Suprapubic skin (tissue), 3 donors: ENCODE measurements around the gene OR5M11.
"Not testable (repeated sequence)": the region's sequence is repeated elsewhere in the genome, so short reads cannot be mapped to it uniquely, and the experiment has no call there.

Experiments
- POLR2A ChIP-seq, 2 donors: fragments of 450-650 bp; IDR thresholded peaks; one replicate each; pipeline ENCODE4 v1.6.1; 2017; ENCODE audit warnings: antibody characterized with exemption in 2 of 2, mild to moderate bottlenecking in 2 of 2, moderate library complexity in 2 of 2
- TF ChIP-seq, protein P1 (sequence below), 2 donors: fragments of 200-600 bp in 1 of 2; fragments of 450-650 bp in 1 of 2; sonication (generic) in 1 of 2; IDR thresholded peaks; one replicate each; pipeline ENCODE4 v1.5.1; 2016 to 2019; ENCODE audit warnings: antibody characterized with exemption in 2 of 2, mild to moderate bottlenecking in 1 of 2, moderate library complexity in 1 of 2

DNA sequence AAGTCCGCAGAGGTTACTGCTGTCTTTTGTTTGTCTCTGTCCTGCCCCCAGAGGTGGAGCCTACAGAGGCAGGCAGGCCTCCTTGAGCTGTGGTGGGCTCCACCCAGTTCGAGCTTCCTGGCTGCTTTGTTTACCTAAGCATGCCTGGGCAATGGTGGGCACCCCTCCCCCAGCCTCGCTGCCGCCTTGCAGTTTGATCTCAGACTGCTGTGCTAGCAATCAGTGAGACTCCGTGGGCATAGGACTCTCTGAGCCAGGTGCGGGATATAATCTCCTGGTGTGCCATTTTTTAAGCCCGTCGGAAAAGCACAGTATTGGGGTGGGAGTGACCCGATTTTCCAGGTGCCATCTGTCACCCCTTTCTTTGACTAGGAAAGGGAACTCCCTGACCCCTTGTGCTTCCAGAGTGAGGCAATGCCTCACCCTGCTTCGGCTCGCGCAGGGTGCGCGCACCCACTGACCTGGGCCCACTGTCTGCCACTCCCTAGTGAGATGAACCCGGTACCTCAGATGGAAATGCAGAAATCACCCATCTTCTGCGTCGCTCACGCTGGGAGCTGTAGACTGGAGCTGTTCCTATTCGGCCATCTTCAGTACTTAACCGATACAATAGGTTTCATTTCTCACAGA, 49.1 kb upstream of the OR5M11 start:
- TF ChIP-seq, protein P1, sequence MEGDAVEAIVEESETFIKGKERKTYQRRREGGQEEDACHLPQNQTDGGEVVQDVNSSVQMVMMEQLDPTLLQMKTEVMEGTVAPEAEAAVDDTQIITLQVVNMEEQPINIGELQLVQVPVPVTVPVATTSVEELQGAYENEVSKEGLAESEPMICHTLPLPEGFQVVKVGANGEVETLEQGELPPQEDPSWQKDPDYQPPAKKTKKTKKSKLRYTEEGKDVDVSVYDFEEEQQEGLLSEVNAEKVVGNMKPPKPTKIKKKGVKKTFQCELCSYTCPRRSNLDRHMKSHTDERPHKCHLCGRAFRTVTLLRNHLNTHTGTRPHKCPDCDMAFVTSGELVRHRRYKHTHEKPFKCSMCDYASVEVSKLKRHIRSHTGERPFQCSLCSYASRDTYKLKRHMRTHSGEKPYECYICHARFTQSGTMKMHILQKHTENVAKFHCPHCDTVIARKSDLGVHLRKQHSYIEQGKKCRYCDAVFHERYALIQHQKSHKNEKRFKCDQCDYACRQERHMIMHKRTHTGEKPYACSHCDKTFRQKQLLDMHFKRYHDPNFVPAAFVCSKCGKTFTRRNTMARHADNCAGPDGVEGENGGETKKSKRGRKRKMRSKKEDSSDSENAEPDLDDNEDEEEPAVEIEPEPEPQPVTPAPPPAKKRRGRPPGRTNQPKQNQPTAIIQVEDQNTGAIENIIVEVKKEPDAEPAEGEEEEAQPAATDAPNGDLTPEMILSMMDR (IDR thresholded peaks at IDR 0.05) = not testable (repeated sequence)
- not testable (repeated sequence) for TF ChIP-seq POLR2A (IDR thresholded peaks at IDR 0.05)
